TTC549 (cell line): ENCODE results near the gene FCER1G.
A peak's percentile ranks its signal among the peaks of the same experiment; 100 is the strongest.

Experiments
- FAIRE-seq: peaks from 2 replicates; lab custom pipeline; 2012; peaks lifted over from hg19 to GRCh38; lab: Jason Lieb, UNC

Gene FCER1G

DNA sequence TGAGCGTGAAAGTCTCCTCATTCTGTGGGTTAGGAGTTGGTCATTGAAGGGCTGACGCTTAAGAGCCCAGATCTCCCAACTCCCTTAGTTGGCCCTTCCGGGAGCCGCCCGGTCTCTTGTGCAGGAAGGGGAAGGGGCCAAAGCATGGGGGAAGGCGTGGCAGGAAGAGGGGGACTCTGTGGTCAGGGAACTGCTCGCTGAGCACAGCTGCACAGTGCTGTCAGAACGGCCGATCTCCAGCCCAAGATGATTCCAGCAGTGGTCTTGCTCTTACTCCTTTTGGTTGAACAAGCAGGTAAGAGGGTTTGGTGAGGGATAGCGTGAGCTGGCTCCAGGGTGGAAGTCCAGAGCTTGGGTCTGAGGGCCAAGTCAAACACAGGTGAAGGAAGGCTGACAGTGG lies at the start of gene FCER1G:
FCER1G (plus strand) TSS at position 220 of the 400 bp plus-strand sequence; CDS start at position 247, 27 bp downstream.
- no peak for FAIRE-seq

DNA sequence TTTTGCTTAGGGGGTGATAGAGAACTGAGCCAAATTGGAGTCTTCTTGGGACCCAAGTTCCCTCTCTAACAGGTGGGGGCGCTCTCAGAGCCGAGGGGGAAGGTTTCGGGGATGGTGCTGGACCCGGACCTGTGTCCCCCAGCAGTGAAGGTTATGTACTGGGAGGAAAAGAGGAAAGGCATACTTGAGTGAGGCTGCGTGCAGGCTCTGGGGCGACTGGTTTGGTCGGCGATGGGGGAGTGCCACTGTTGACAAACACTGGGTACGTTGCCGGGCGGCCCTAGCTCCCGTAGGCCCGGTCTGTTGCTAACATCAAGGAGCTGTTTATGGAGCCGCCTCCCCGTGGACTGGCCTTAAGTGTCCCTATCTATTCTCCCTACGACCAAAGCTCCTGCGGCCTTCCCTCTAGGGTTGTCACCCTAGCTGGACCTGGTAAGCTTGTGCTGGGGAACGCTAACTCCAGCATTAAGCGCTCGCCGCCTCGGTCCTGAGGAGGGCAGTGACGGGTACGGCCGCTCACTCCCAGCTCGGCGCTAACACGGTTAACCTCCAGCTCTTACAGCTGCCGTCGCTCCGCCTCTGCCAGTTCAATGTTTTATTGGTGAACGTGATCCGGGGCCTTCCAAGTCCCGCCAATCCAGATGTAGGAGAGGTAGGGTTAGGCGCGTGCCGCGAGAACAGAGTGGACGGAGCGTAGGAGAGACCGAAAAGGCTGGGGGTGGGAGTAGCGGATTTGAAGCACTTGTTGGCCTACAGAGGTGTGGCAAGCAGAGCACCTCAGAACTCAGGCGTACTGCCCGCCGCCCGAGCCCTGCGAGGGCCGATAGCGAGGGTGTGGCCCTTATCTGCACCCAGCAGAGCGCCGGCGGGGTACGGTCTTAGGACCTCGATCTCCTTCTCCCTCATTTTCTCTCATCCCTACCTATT lies 49.1 kb upstream of the FCER1G start, which contains the start of gene PPOX:
PPOX (plus strand) TSS at position 685 of the 927 bp plus-strand sequence. CDS start 422 bp downstream, outside the sequence.
- peak; percentile 98 for FAIRE-seq

DNA sequence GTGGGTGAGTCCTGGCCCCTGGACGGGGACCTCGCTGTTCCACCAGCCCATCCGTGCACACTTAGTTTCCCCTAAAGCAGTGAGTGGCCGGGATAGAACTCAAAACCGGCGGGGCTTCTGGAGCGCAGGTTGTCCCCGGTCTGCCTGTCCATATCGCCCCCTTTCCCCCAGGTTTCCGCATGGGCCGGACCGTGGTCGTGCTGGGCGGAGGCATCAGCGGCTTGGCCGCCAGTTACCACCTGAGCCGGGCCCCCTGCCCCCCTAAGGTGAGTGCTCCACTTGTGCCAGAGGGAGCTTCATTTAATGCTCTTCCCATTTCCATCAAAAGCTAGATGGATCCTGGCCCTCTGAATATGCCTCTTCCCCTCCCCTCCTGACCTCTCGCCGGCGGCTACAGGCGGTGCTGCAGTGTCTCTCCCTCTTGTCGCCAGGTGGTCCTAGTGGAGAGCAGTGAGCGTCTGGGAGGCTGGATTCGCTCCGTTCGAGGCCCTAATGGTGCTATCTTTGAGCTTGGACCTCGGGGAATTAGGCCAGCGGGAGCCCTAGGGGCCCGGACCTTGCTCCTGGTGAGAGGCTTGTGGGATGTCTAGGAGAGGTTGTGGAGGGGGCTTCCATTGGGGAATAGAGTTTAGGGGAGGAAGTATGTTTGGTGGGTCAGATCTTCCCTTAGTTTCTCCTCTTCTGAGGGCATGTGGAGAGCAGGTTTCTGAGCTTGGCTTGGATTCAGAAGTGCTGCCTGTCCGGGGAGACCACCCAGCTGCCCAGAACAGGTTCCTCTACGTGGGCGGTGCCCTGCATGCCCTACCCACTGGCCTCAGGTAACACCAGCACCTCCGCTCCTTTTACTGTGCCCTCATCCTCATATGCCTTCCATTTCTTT lies 48.2 kb upstream of the FCER1G start:
- FAIRE-seq = no peak

DNA sequence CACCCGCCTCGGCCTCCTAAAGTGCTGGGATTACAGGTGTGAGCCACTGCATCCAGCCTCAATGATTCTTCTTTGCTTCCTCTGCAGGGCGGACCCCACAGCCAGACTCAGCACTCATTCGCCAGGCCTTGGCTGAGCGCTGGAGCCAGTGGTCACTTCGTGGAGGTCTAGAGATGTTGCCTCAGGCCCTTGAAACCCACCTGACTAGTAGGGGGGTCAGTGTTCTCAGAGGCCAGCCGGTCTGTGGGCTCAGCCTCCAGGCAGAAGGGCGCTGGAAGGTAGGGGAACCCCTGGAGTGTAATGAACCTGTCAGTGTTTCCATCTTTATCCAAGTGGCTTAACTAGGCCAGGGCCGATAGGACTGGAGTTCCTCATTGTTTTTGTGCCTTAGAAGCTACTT lies 46.2 kb upstream of the FCER1G start:
- no peak for FAIRE-seq

DNA sequence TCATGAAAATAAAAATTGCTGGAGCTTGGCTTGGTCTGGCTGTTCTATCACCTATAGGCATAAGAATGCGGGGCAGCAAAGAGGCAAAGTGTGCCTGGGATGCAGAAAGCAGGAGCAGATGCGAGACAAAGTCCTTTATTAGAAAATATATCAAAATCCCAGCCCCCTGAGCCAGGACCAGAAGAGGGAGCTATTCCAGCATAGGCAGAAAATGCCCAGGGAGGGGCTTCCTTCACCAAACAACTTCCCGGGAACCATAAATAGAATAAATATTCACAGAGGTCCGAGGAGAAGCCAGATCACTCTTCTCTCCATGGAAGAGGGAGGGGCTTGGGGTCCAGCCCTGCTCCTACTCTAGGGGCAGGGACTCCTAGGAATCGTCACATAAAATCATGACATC lies 43.9 kb upstream of the FCER1G start:
- no peak for FAIRE-seq

DNA sequence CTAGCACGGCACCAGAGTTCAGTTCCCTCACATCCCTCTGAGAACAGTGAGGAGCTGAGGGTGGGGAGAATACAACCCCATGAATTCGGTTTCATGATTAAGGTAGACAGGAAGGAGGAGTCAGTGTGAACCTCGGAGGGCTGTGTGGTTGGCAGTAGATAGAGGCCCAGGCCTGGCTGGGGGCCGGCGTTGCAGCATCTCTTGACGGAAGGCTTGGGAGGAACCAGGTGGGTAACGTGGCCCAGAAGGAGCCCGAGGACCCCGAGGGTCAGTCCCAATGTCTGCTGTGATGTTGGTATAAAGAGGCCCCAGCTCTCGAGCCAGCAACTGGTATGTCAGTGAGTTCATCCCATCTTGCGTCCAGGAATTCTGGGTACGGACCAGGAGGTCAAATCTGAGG lies 43.4 kb upstream of the FCER1G start:
- FAIRE-seq = no peak

DNA sequence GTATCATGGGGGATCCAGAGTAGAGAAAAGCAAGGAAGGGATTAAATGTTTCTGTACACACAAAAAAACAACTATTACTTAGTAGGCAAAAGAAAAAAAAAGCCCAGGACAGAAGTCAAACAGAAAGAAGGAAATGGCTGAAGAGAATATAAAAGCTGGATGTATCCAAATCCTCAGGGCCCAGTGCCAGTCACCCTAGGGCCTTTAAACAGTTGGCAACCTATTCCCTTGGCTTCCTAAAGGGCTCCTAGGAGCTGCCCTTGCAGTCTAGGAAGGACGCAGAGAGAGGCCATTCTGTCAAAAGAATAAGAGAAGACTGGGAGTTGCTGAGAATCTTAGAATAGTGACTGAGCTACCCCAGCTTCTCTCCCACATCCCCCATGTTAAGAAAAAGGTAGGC lies 42.7 kb upstream of the FCER1G start:
- FAIRE-seq = no peak

DNA sequence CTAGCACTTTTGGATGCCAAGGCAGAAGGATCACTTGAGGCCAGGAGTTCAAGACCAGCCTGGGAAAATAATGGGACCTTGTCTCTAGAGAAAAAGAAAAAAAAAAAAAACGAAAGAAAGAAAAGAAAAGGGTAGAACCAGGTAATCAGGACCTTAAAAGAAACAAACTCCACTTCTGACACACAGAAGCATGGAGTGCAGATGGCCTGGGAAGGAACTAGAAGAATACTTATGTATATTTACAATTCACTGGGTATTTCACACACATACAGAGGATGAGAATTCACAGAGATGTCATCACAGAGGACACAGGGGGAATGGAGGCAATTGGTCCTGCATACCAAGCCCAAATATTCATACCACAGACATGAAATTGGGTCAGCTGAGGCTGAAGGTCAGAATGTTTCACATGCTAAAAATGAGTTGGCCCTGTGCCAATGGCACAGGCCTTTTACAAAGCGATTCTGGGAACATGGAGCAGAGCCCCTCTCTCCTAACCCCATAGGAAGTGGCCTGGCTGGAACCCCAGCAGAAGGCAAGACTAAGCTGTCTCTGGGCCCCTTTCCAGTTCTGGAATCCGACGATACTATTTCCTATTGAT lies 42.2 kb upstream of the FCER1G start:
- no peak for FAIRE-seq

DNA sequence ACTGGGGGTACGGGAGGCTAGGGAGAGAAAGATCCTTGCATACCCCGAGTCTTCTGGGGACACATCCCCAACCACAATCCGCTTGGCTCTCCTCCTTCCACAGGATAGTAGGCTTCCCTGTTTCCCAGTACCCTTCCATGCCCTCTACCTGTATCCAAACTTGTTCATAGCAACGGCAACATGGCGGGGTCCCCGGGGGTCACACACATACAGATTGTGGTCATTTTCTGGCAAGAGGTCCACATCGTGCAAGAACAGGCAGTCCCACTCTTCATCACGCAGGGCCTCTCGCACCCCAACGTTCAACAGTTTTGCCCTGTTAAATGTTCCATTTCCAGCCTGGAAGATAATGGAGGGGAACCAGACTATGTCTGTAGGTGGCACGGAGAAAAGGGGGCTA lies 41.4 kb upstream of the FCER1G start:
- FAIRE-seq = no peak

DNA sequence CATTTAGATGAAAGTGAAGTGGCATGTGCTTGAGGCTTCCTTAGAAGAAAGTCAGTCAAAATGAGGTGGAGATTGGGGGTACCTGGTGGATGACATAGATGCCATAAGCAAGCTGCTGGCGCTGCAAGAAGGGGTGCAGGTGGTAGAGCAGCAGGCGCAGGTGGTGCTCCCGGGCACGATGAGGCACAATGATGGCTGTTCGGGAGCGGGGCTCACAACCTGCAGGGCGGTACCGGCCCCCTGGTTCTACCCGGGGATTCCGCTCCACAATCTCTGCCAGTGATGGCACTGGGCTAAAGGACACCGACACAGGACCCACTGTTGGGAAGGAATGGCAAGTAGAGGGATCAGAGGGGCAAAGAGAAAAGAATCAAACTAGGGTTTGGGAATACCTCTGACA lies 40.2 kb upstream of the FCER1G start:
- FAIRE-seq = no peak

DNA sequence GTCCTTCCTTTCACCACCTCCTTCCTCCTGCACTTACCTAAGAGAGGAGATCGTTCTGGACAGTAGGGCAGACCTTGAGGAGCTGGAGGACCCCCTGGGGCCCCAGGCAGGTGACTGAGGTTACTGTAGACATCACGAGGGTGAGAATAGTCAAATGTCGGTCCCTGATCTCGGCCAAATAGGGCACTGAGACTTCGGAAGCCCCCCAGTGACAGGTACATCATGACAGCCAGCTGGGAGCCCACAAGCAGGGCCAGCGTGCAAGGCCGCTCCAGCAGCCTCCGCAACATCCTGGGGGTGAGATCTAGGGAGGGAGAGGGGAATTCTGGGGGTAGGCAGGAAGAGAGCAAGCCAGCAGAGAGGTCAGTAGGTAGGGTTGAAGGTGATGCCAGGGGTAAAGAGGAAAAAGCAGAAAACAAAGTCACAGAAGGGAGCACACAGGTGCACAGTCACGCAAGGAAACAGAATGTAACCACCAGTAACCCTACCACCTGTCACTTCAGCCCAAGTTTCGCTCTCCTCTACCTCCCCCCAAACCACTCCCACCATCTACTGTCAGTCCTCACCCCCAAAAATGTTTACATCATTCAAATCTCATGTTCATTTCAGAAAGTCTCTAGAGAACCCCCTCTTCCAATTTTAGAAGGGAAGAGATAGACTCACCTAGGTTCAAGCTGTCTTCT lies 39.2 kb upstream of the FCER1G start:
- no peak for FAIRE-seq

DNA sequence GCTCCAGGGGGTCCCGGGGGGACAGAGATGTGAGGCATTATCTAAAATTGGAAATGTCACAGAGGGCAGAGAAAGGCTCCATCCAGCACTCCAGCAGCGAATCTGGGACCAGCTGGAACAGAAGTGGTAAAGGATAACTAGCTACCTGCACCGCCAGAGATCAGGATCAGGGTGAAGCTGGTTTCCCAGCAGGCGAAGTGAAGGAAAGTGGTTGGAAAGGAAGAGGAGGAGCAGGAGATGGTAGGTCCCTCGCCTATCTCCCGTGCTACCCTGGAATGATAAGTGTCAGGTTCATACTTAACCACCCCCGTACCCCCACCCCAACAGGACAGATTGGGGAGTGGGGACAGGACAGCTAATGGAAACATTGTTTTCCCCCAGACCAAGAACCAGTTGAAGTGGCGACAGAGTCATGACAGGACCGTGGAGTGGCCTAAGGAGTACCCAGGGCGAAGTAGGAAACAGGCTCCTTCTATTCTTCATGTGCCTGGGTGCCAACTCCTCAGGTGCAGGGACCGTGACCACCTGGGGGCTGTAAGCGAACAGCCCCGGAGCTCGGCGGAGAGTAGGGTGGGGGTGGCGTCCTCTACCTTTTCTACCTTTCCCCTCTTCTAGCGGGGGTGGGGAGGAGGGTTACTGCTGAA lies 38.5 kb upstream of the FCER1G start:
- FAIRE-seq = no peak

DNA sequence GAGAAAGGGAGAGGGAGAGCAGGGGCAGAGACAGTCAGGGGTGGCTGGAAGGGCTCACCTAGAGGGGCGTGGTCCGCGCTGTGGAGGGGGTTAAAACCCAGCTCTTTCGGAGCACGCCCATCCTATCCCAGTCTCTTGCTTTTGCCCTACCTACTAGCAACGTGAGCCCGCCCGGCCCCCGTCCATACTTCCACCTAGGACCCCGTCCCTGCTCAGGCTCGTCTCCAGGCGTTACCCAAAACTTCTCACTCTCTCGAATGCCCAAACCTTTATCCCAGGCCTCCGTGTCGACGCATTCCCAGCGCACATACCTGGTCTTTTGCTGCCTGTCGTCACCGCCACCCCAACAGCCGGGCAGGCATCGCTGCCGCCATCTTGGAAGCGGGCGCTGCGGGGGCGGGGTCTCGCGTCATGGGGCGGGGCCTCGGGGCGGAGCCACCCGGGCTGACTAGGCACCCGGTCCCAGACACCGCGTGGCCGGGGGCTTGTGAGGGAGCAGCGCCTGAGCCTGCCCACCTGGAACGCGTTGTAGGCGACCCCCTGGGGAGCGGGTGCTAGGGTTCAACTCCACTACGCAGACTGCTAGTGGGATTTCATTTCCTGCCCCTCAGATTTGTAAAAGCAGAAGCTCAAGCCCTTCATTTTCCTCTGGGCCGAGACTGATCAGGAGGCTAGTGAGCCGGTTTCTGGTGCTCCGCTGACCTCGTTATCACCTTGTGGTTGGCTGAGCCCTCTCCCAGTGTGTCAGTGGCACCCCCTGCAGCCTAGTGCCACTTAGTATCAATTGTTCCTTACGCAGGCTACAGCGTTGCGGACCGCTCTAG lies 37.8 kb upstream of the FCER1G start, which contains the start of gene B4GALT3:
B4GALT3 (minus strand) TSS at position 396 of the 824 bp plus-strand sequence. CDS start 1,447 bp downstream, outside the sequence.
- no peak for FAIRE-seq

DNA sequence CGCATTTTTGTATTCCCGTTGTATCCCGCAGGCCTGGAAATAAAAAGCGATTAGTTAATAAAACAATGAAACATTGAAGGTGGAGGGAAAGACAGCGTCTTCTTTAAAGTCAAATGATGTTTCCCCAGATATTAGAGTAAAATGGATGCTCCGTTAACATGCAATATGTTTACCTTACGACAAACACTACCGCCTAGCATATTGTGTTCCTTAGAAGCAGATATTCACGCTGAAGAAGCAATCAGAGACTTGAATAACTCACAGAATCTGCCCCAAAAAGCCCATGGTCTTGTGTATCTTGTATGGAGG lies 37.2 kb upstream of the FCER1G start:
- no peak for FAIRE-seq

DNA sequence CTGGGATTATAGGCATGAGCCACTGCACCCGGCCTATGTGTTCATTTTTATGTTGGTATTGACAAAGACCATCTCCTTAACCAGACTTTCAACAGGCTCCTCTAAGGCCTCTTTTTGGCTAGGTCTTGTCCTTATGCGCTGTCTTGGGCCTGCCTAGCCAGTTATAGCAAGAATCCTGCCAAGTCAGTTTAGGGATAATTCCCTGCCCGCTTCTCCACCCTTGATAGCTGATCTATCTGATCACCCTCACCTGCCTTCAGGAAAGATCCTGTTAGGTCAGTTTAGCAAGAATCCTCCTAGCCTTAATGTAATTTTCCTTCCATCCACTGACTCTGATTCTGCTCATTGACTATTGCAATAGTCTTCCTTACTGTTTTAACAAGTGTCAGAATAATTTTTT lies 35.4 kb upstream of the FCER1G start:
- FAIRE-seq = no peak

DNA sequence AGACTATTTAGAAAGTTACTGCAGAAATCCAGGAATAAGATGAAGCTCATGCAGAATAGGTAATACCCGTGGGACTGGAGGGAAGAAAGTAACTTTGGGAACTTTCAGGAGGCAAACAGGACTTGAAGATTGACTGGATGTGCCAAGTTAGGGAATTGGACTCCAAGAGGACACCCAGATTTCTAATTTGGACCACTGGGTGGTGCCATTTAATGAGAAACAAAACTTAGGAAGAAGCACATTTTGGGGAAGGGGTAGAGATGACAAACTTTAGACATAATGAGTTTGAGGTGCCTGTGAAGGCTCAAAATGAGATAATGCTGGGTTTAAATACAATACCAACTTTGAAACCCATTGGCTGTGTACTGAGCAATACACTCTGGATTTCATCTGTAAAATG lies 34.5 kb upstream of the FCER1G start:
- FAIRE-seq = peak; percentile 28

DNA sequence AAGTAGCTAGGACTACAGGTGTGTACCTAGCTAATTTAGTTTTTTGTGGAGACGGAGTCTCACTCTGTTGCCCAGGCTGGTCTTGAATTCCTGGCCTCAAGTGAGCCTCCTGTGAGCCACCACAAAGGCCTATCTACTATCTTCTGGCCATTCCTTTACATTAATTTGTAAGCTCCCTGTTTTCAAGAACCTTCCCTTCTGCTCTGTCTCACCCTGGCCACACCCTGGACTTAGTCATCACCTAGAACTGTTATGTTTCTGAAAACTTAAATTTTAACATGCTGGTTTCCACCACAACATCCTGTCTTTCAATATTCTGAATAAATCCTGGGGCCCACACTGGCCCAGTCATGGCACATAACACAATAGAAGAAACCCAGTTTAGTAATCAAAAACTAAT lies 32.9 kb upstream of the FCER1G start:
- no peak for FAIRE-seq

DNA sequence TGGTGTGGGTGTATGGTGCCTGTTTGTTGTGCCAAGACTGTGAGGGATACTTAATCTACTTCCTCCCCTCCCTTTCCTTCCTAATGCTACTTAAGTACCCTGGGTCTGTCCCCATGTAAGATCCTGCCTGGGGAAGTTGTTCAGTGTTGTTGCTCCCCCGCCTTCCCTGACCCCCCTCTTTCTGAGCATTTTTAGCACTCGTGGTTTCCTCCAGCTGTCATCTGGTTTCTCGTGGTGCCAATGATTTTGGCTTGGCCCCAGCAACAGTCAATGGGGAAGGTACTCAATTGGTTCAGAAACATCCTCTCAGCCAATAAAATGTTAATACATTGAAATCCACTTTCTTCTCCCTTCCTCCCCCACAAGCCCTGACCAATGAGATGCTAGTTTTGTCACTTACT lies 29.8 kb upstream of the FCER1G start:
- FAIRE-seq = no peak

DNA sequence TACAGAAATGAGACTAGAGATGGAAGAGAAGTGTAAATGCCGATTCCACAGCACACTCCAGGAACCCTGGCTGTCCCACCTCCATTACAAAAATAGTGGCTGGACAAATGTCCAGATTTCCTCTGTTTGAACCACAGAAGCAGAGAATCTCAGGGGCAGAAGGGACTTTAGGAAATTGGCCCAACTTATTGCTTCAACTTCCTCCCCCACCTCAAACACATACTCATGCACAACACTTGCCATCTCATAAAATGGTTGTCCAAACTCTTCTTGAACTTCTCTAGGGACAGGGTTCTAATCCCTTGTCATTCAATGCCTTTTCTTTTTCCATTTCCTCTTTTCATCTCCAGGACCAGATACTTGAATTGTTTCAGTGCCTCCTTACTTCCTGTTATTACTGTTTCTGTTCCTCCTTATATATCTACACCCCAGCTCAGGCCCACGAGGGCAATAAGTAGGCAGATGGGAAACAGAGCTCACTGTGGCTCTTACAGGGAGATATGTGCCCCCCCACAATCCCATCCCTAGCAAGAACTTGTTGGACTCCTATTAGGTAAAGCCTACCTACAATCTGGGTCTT lies 29.3 kb upstream of the FCER1G start:
- FAIRE-seq = no peak

DNA sequence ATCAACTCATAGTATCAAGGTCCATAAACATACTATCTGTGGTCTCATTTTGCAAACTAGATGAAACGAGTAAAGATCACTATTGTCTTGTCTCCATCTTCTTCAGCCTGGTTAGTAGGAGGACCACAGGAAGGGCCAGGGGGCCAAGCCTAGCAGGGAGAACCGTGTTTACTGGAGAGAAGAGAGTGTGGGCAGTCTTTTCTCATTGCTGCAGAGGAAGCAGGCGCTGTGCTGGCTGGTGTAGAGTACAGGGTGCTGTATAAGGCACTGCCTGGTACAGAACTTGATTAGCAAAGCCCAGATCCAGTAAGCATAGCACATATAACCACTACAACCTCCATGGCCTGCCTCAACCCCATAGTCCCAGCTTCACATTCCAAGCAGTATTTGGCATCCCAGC lies 27.8 kb upstream of the FCER1G start:
- no peak for FAIRE-seq
